ENCODE measurements around the gene TGFB1I1. TPM values are rescaled to one million over a fixed set of nuclear protein-coding genes. Genes with fewer than 3 reads are reported as not detected.

Gene TGFB1I1
- 47.1 TPM for total RNA-seq

DNA sequence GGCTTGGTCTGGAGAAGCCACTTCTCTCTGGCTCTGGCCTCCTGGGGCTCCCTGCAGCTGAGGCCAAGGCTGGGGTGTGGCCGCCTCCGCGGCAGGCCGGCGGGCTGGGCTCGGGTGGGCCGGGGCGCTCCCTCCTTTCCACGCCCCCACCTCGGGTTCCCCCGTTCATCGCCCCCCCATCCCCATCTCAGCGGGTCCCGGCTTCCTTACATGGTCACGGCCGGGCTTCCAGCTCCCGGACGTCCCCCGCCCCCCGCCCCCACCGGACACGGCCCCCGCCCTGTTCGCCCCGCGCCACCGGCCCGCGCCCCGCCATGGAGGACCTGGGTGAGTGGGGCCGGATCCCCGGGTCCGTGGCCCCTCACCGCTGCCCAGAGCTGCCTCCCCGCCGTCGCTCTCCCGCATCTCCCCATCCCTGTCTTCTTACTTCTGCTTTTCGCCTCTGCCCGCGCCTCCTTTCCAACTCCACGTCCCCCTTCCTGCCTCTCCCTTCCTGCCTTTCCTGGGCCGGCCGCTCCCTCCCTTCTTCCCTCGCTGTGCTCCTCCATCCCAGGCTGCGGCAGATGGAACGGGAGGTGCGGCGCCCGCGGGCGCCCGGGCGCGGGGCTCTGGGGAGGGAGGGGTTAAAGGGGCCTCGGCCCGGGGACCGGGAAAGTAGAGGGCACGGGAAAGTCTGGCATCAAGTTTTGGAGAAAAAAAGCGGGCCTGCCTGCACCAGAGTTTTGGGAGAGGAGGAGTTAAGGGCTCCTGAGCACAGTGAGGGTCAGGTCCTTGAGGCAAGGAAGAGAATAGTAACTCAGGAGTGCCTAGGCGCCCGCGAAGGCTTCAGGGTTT lies at the start of gene TGFB1I1:
TGFB1I1 (plus strand) TSS at position 278 of the 834 bp plus-strand sequence; CDS start at position 315, 37 bp downstream.

DNA sequence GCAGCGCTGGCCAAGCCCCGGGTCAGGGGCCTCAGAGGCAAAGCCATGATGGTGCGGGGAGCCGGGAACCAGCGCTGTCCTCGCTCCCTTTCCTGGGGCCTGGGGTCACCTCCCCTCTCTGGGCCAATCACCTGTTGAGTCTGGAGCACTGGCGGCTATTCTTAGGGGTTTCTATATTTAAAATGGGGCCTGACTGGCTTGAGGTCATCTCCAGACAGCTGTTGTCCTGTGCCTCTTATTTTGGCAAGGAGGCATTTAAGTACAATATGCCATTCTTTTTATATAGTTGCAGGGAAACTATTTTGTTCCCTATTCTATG lies 43.7 kb upstream of the TGFB1I1 start, which contains the start of gene COX6A2:
COX6A2 (minus strand) TSS at position 82 of the 319 bp plus-strand sequence; CDS start at position 47, 35 bp downstream.

GRCh38 chr16:31458844-31459686 lies 12.9 kb upstream of the TGFB1I1 start, which contains the start of gene ARMC5:
Gene ARMC5, plus strand, starts transcription at chr16:31459501. Its CDS starts 24 bp downstream, at chr16:31459525.

GRCh38 chr16:31483081-31483480 lies 11.1 kb downstream of the TGFB1I1 start, which contains the start of gene SLC5A2:
Gene SLC5A2, plus strand, starts transcription at chr16:31483123. Its CDS starts 14 bp downstream, at chr16:31483137.

DNA sequence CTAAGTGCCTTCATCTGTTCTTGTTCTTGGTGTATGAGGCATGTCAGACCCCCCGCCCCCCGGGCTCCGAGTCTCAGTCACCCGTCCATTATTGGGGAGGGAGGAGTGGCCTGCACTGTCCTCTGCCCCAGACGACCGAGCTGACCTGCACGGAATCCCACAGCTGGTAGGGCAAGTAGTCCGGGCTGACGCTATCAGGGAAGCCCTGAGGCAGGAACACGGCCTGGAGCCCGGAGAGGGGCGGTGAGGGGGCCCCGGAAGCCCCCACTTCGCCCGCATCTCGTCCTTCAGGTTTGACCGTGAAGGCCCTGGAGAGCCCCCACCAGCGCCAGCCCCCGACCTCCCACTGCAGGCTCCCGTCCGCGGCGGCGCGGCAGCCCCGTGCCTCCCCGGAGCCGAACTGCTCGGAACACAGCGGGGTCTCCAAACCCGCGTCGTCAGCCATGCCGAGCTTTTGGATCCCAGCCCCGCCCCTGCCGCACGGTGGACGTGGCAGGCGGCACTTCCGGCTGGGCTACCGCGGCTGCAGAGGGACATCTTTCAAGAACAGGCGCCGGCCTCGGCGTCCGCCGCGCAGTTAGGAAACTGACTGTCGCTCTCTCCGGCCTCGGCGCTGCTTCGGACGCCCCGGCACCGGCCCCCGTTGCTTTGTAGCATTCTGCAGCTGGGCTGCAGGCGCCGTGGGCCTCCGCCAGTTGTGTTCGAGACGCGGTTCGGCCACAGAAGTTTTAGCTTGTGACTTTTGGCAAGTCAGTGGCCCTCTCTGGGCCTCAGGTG lies 36.2 kb downstream of the TGFB1I1 start, which contains the start of gene RUSF1:
RUSF1 (minus strand) TSS at position 463 of the 777 bp plus-strand sequence; CDS start at position 445, 18 bp downstream.

Other genes with a start within 250 kb of the TGFB1I1 start
- 10.9 TPM for gene ITGAM, start 212.2 kb upstream of the TGFB1I1 start, total RNA-seq
- 9.5 TPM for gene ITGAX, start 117.0 kb upstream of the TGFB1I1 start, total RNA-seq
- 0.18 TPM for gene ITGAD, start 78.8 kb upstream of the TGFB1I1 start, total RNA-seq
- 57.8 TPM for gene COX6A2, start 43.8 kb upstream of the TGFB1I1 start, total RNA-seq
- 3.0 TPM for gene ZNF843, start 29.4 kb upstream of the TGFB1I1 start, total RNA-seq
- 15.4 TPM for gene ARMC5, start 12.7 kb upstream of the TGFB1I1 start, total RNA-seq
- gene SLC5A2, start 11.0 kb downstream of the TGFB1I1 start, total RNA-seq = 53.8 TPM
- 83.9 TPM for gene RUSF1, start 36.2 kb downstream of the TGFB1I1 start, total RNA-seq
- 80.2 TPM for gene AHSP, start 55.7 kb downstream of the TGFB1I1 start, total RNA-seq

Data from metanephros (tissue), 1 donor.